ENCODE measurements around the gene CYP3A7. TPM values are rescaled to one million over a fixed set of nuclear protein-coding genes. Genes with fewer than 3 reads are reported as not detected.
"Not testable (repeated sequence)": the region's sequence is repeated elsewhere in the genome, so short reads cannot be mapped to it uniquely, and the experiment has no call there.

Gene CYP3A7
- 0.10 TPM in 1 of 2 replicates, not detected in the other for total RNA-seq (2014; rRNA removed; shearing (Covaris generic))

DNA sequence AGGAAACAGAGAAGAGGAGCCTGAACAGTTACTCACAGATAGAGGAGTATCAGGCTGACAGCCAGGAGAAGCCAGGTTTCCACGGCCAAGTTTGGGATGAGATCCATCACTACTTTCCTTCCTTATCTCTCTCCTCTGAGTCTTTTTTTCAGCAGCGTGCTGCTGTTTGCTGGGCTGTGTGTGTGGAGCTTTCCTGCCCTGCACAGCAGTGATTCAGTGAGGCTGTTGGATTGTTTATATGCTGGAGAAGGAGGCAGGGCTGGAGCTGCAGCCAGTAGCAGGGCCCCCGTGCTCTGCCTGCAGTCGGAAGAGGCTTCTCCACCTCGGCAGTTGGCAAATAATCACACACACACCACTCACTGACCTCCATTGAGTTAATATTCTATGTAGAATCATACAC lies at the start of gene CYP3A7:
Gene CYP3A7, minus strand, starts transcription at position 210 of the 400 bp plus-strand sequence. Its CDS starts 103 bp downstream, at position 107.
- DNase-seq (ENCODE audit: low spot score), result no peak

DNA sequence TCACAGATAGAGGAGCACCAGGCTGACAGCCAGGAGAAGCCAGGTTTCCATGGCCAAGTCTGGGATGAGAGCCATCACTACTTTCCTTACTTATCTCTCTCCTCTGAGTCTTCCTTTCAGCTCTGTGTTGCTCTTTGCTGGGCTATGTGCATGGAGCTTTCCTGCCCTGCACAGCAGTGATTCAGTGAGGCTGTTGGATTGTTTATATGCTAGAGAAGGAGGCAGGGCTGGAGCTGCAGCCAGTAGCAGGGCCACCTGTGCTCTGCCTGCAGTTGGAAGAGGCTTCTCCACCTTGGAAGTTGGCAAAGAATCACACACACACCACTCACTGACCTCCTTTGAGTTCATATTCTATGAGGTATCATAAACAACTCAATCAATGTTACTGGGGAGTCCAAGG lies 49.0 kb upstream of the CYP3A7 start, which contains the start of gene CYP3A4:
Gene CYP3A4, minus strand, starts transcription at position 178 of the 400 bp plus-strand sequence. Its CDS starts 103 bp downstream, at position 75.
- DNase-seq (ENCODE audit: low spot score), result no peak

- peak; percentile 15 for DNase-seq (ENCODE audit: low spot score)
Measured at GRCh38 chr7:99782012-99782953, 47.3 kb upstream of the CYP3A7 start.

DNA sequence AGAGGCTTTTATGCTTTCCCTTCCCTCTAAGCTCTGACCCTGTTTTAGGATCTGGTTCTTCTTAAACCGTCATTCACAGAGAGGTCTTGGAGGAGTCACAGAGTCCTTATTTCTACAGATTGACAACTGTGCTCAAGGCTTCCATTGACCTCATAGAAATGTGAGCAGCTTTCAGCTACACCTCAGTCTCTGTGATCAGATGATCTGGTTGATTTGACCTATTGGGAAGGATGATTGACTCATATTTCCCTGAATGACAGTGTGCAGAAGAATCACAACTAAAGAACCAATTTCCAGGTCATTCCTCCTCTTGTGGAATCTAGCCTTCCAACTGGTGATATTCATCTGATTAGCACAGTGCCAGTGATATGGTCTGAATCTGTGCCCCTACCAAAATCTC lies 45.6 kb upstream of the CYP3A7 start:
- no peak for DNase-seq (ENCODE audit: low spot score)

GRCh38 chr7:99779949-99780348 lies 45.0 kb upstream of the CYP3A7 start:
- no peak for DNase-seq (ENCODE audit: low spot score)

DNA sequence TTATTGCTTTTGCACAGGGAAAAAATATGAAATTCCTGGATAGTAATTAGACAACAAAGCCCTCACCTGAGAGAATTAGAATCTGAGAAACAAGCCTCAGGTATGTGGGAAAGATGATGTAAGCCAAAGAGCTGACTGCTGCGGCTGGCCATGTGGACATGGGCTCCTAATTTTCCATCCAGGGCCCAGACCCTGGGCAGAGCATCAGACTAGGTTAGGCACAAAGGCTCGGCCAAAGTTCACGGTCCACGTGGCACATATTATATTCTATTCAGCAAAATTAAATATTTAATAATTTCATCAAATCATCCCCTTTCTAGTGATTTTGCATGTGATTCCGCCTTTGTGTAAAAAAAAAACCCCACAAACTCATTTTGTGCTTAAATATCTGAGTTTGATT lies 43.9 kb upstream of the CYP3A7 start:
- DNase-seq (ENCODE audit: low spot score), result no peak

- not testable (repeated sequence) for DNase-seq (ENCODE audit: low spot score)
Measured at GRCh38 chr7:99773395-99773794, 38.4 kb upstream of the CYP3A7 start.

DNA sequence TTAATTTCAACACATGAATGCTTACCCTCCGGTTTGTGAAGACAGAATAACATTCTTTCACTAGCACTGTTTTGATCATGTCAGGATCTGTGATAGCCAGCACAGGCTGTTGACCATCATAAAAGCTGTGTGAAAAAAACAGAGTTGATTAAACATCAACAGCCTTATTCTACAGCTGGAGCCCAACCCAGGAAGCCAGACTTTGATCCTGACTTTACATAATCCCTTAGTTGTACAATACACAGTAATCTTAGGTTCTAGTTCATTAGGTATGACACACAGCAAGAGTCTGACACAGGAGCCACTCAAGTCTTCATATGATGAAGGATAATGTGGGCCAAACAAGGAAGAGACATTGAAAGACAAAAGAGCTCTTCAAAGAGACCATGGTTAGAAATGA lies 37.6 kb upstream of the CYP3A7 start:
- DNase-seq (ENCODE audit: low spot score), result peak; percentile 73

GRCh38 chr7:99769494-99769893 lies 34.5 kb upstream of the CYP3A7 start:
- DNase-seq (ENCODE audit: low spot score), result not testable (repeated sequence)

DNA sequence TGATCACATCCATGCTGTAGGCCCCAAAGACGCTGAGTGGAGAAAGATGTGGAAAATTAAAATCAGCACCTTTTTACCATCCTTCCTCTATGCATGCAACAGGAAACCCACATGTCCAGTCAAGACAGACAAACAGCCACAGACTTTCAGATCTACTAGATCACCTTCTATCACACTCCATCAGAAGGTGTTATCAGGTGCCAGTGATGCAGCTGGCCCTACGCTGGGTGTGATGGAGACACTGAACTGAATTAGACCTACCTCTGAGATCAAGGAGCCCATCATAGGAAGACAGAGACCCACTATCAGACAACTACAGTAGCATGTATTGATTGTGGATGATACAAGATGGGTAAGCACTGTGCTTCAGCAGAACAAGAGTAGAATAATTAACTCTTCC lies 33.5 kb upstream of the CYP3A7 start:
- no peak for DNase-seq (ENCODE audit: low spot score)

DNA sequence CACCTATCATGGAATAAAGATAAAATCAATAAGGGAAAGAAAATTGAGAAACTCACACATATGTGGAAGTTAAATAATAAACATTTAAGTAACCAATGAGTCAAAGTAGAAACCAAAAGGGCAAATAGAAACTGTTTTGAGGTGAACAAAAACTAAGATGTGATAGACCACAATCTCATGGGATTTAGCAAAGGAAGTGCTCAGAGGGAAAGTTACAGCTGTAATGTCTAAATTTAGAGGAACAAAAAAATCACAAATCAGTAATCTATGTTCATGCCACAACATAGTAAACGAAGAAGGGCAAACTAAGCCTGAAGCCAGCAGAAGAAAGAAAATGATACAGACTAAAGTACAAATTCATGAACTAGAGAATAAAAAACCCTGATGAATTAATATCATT lies 32.7 kb upstream of the CYP3A7 start:
- DNase-seq (ENCODE audit: low spot score), result no peak

- DNase-seq (ENCODE audit: low spot score), result no peak
Measured at GRCh38 chr7:99766484-99767099, 31.6 kb upstream of the CYP3A7 start.

- DNase-seq (ENCODE audit: low spot score), result no peak
Measured at GRCh38 chr7:99764478-99764877, 29.5 kb upstream of the CYP3A7 start.

DNA sequence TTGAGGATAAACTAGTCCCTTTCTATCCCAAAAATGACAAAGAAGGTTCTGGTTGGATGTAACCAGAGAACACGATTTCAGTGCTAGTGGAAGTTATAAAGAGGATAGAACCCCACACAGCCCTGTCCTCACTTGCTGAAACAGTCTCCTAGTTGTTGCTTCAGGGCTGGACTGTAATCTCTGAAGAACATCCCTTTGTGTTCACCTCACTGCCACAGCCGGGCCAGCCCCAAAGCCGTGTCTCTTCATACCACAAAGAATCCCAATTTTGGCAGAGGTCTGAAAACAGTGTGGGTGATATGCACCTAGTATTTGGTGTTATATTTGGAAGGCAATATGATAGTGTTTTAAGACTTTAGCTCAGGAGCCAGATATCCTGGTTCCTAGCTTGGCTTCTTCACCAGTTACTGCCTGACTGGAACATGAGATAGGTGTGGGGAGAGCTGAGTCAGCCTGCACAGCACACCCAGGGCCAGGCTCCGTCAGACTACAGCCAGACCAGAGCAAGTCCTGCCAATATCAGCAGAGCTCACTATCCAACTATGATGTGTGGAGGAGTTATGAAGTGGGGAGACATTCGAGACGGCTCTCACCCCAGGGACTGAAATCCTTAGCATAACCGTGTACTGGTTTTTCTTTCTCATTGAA lies 27.8 kb upstream of the CYP3A7 start:
- no peak for DNase-seq (ENCODE audit: low spot score)

DNA sequence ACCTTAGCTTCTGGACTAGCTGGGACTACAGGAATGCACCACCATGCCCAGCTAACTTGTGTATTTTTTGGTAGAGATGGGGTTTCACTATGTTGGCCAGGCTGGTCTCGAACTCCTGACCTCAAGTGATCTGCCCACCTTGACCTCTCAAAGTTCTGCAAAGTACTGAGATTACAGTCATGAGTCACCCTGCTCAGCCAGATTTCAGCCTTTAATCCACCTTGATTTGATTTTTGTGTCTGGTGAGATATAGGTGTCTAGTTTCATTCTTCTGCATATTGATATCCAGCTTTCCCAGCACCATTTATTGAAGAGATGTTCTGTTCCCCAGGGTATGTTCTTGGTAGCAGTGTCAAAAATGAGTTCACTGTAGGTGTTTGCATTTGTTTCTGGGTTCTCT lies 20.1 kb upstream of the CYP3A7 start:
- no peak for DNase-seq (ENCODE audit: low spot score)

- peak; percentile 58 for DNase-seq (ENCODE audit: low spot score)
Measured at GRCh38 chr7:99752356-99752755, 17.4 kb upstream of the CYP3A7 start.

DNA sequence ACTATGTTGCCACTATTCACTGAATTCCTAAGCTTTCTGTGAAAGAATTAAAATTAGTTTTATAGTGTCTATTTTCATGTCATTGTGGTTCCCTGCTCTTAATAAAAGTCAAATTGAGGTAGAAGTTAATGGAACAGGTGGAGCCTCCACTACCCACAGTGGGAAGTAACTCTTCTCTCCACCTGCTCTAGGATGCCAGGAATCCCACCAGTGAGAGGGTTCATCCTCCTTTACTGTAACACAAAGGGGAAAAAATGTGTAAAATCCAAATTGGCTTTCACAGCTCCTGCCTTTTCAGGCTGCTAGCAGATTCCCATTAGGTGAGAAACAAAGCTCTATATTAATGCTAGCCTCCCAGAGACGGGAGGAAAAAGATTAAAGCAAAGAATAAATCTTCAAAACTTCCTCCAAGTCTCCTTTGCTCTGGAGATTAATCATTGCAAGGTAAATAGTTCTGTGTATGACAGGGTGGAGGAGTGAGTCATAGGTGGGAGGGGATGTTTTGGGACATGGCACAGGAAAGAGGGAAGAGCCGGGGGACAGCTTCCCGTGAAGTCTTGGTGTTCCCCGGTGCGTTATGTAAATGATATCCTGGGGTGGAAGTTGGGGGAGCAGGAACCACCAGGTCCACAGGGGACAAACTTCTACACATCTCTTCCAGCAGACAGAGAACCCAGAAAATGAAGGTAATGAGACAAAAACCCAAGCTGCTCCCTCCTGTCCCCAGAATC lies 16.5 kb upstream of the CYP3A7 start:
- DNase-seq (ENCODE audit: low spot score), result peak; percentile 78

DNA sequence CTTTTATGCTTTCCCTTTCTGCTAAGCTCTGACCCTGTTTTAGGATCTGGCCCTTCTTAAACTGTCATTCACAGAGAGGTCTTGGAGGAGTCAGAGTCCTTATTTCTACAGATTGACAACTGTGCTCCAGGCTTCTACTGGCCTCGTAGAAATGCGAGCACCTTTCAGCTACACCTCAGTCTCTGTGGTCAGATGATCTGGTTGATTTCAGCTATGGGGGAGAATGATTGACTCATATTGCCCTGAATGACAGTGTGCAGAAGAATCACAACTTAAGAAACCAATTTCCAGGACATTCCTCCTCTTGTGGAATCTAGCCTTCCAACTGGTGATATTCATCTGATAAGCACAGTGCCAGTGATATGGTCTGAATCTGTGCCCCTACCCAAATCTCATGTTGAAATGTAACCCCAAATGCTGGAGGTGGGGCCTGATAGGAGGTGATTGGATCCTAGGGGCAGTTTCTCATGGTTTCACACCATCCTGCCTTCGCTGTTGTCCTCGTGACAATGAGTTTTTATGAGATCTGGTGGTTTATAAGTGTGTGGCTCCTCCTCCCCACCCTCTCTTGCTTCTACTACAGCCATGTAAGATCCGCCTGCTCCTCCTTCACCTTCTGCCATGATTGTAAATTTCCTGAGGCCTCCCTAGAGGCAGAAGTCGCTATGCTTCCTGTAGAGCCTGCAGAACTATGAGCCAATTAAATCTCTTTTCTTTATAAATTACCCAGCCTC lies 14.0 kb upstream of the CYP3A7 start:
- no peak for DNase-seq (ENCODE audit: low spot score)

- DNase-seq (ENCODE audit: low spot score), result not testable (repeated sequence)
Measured at GRCh38 chr7:99746915-99747314, 11.9 kb upstream of the CYP3A7 start.

DNA sequence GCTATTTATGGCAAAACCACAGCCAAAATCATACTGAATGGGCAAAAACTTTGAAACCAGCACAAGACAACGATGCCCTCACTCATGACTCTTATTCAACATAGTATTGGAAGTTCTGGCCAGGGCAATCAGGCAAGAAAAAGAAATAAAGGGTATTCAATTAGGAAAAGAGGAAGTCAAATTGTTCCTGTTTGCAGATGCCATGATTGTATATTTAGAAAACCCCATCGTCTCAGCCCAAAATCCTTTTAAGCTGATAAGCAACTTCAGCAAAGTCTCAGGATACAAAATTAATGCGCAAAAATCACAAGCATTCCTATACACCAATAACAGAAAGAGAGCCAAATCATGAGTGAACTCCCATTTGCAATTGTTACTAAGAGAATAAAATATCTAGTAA lies 10.4 kb upstream of the CYP3A7 start:
- DNase-seq (ENCODE audit: low spot score), result not testable (repeated sequence)
